GM12874 (cell line): ENCODE data around the gene TEAD1.

Experiments used
- TF ChIP-seq, protein P1 (sequence below): IDR thresholded peaks from 2 replicates; pipeline ENCODE4 v1.5.1; 2011; ENCODE audit warnings: low read depth, mild to moderate bottlenecking, control low read depth, low read length, moderate library complexity; ENCODE audit not compliant: insufficient read depth

Gene TEAD1

DNA sequence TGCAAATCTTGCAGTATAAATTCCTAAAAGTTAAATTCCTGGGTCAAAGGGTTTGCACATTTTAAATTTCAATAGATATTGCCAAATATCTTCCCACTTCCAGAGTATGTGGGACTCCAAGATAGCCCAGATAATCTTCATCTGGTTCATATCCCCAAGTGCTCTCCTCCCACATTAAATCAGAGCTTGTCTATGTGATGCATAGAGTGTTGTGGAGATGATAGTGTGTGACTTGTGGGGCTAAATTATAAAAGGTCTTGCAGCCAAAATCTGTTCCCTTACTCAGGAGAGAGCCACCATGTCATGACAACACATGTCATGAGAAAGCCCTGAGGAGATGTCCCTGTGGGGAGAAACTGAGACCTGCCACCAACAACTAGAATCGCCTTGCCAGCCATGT lies 39.9 kb upstream of the TEAD1 start:
- TF ChIP-seq, protein P1, sequence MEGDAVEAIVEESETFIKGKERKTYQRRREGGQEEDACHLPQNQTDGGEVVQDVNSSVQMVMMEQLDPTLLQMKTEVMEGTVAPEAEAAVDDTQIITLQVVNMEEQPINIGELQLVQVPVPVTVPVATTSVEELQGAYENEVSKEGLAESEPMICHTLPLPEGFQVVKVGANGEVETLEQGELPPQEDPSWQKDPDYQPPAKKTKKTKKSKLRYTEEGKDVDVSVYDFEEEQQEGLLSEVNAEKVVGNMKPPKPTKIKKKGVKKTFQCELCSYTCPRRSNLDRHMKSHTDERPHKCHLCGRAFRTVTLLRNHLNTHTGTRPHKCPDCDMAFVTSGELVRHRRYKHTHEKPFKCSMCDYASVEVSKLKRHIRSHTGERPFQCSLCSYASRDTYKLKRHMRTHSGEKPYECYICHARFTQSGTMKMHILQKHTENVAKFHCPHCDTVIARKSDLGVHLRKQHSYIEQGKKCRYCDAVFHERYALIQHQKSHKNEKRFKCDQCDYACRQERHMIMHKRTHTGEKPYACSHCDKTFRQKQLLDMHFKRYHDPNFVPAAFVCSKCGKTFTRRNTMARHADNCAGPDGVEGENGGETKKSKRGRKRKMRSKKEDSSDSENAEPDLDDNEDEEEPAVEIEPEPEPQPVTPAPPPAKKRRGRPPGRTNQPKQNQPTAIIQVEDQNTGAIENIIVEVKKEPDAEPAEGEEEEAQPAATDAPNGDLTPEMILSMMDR: no peak

DNA sequence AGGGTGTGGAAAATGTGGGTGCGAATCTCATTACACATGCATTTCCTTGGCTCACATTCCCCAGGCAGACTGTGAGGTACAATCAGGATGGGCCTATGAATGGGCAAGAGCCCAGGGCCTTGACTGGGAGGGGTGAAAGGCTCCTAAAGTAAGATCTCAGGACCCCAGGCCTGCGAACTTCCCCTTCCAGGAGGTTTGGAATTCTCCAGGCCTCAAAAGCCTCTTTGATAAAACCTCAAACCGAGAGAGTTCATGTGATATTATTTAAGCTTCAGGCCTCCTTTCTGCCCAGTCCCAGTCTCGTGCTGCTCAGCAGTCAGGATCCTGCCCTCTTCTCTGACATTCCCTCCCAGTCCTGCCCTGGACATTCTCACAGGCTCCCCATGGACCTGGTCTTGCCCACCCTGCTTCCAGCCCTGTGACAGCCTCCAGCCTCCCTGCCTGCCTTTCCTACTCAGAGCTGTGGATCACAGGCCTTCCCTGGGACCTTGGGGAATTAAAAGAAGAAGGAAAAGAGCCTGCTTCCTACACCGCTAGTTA lies 37.3 kb upstream of the TEAD1 start:
- TF ChIP-seq, protein P1: no peak

DNA sequence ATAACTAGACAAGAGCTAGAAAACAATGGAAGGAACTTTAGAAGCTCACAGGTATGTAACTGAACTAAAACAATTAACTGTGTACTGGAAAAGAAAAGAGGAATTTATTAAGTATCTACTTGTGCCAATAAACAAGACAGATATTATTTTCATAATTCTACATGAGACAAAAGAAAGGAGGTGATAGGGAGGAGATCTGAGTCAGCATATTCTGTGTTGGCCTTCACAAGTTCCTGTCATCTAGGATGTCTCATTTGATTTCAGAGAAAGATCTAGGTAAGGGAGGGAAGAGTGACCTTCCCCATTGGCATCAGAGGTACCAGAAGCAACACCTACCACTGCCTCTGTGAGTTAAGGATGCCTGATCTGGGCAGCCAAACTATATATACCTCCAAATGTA lies 34.8 kb upstream of the TEAD1 start:
- TF ChIP-seq, protein P1: no peak

DNA sequence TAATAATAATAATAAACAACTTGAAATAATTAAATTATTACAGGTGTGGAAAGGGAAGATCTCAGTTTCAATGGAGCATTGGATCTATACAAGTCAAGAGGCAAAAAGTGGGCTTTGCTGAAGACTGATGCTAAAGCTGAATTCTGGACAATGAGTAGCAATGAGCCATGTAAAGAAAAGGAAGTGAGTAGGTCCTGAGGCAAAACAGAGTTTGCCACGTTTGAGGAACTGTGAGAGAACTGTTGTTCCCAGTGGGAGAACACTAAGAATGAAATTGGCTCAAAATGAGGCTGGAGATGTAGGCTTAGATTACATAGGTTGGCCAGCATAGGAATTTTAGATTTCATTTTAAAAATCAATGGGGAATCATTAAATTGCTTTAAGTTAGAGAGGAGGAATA lies 33.9 kb upstream of the TEAD1 start:
- TF ChIP-seq, protein P1: no peak

DNA sequence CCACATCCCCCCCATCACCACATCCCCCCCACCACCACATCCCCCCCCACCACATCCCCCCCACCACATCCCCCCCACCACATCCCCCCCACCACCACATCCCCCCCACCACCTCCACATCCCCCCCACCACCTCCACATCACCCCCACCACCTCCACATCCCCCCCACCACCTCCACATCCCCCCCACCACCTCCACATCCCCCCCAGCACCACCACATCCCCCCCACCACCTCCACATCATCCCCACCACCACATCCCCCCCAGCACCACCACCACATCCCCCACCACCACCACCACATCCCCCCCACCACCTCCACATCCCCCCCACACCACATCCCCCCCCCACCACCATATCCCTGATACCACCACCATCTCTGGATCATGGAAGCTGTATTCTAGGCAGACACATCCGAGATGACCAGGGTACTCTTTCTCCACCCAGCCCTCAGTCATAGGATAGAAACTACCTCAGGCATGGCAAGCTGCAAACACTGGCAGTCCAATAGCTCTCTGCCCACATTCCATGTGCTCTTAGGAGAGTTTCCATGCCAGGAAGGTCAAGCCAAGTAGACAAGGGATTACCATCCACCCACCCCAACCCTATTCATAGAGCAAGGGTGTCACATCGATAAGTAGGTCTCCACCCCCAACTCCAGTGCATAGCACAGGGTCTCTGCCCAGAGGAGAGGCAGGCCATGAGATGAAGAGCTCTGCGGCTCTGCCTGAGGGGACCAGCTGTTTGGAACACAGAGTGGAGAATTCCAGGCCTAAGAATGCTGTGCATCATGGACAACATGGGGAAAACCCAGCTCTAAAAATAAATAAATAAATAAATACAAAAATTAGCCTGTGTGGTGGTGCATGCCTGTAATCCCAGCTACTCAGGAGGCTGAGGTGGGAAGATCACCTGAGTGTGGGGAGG lies 33.0 kb upstream of the TEAD1 start:
- TF ChIP-seq, protein P1: no peak

DNA sequence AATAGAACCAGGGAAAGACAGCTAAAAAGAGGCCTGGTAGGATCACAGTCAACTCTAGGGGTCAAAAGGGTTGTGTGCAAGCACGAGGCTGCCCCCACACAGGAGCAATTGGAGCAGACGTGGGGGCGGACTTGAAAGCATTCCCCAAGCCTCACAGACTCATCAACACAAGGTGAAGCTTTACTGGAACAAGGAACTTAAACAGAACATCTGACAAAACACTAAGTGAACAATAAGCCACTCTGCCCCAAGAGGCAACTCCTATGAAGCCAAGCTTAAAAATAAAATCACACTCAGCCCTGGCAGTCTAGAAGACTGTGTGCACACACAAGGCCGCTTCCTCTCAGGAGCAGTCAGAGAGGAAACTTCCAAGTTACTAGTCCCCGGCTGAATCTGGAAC lies 32.2 kb upstream of the TEAD1 start:
- TF ChIP-seq, protein P1: no peak

DNA sequence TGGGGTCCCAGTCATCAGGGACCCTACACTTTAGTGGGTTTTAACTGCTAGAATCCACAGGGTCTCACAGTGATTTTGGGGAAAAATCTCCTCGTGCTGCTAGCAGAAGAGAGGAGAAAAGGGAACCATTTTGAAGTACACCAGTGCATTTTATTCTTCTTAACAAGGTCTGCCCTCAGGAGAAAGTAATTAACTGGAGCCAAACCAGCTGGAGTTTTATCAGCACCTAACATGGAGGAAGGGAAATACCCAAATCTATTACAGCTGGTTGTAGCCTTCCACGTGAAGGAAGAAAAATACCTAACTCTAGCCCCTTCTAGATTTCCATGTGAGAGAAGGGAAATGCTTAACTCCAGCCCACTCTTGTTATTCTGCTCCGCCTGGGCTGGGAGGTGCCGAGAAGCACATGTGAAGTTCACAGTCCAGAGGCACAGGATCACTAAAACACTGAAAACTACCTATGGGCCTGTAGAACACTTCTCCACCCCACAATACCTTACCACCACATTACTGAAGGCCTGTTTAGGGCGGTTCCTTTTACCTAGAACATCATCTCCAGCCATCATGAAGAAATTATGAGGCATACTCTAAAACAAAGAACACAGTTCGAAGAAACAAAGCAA lies 31.3 kb upstream of the TEAD1 start:
- TF ChIP-seq, protein P1: no peak
